IgD-negative memory B cell (primary cell): Measurements from ENCODE around the gene C10orf90. TPM values are rescaled to one million over a fixed set of nuclear protein-coding genes. Genes with fewer than 3 reads are reported as not detected.
A peak's percentile ranks its signal among the peaks of the same experiment; 100 is the strongest.

ENCODE experiments used
- H3K27ac Mint-ChIP-seq, 3 donors: one replicate each; pipeline ENCODE4 v1.8.0; 2020 to 2022; ENCODE audit warnings: mild to moderate bottlenecking in 3 of 3, mixed read lengths in 3 of 3, moderate library complexity in 1 of 3
- H3K27me3 Mint-ChIP-seq: one replicate; pipeline ENCODE4 v1.8.0; 2021; ENCODE audit warnings: mixed read lengths
- H3K36me3 Mint-ChIP-seq: one replicate; pipeline ENCODE4 v1.8.0; 2020; ENCODE audit warnings: mild to moderate bottlenecking, mixed read lengths
- H3K4me1 Mint-ChIP-seq, 3 donors: one replicate each; pipeline ENCODE4 v1.8.0; 2020 to 2022; ENCODE audit warnings: mixed read lengths in 3 of 3, mild to moderate bottlenecking in 1 of 3
- H3K4me3 Mint-ChIP-seq, 4 donors: one replicate each; pipeline ENCODE4 v1.8.0; 2020 to 2022; ENCODE audit warnings: mild to moderate bottlenecking in 4 of 4, mixed read lengths in 4 of 4, moderate library complexity in 3 of 4
- H3K9me3 Mint-ChIP-seq, 3 donors: one replicate each; pipeline ENCODE4 v1.8.0; 2020 to 2021; ENCODE audit warnings: mixed read lengths in 3 of 3, mild to moderate bottlenecking in 1 of 3
- polyA plus RNA-seq: library from polyadenylated mRNA; unstranded; fragments of 300-500 nt; fragmentation: Illumina TruSeq; gene quantifications from one replicate; pipeline ENCODE4 v1.2.3, GENCODE V29; 2021

Gene C10orf90
- polyA plus RNA-seq, 1 donor from 2014 or later, result not detected

- H3K27me3 Mint-ChIP-seq, result no peaks in the 10 kb centered on the region
- H3K36me3 Mint-ChIP-seq, result peaks cover 1% of the 10 kb centered on the region
- peaks cover 0 to 2% (median 0%) of the 10 kb centered on the region in 3 donors for H3K4me1 Mint-ChIP-seq
- H3K9me3 Mint-ChIP-seq, result peaks cover 8 to 22% (median 12%) of the 10 kb centered on the region in 3 donors
- H3K4me3 Mint-ChIP-seq, result no peak overlapping the region
- H3K27ac Mint-ChIP-seq, result no peak overlapping the region
Observed at GRCh38 chr10:126425489-126426065, 244.9 kb downstream of the C10orf90 start.

GRCh38 chr10:126425032-126425431, 245.5 kb downstream of the C10orf90 start:
- Mint-ChIP-seq H3K36me3 (peaks cover 1% of the 10 kb centered on the region), H3K27ac (no peak overlapping the region), H3K4me1 (peaks cover 0 to 2% (median 0%) of the 10 kb centered on the region in 3 donors), H3K4me3 (no peak overlapping the region), H3K27me3 (no peaks in the 10 kb centered on the region), H3K9me3 (peaks cover 8 to 22% (median 12%) of the 10 kb centered on the region in 3 donors)

- Mint-ChIP-seq H3K9me3 (peaks cover 8 to 22% (median 17%) of the 10 kb centered on the region in 3 donors), H3K4me3 (peak overlapping the region in 1 of 4 donors; percentile 31), H3K27me3 (peaks cover 4% of the 10 kb centered on the region), H3K4me1 (peaks cover 0 to 2% (median 0%) of the 10 kb centered on the region in 3 donors), H3K36me3 (peaks cover 1% of the 10 kb centered on the region), H3K27ac (peak overlapping the region in 1 of 3 donors; percentile 25)
Observed at GRCh38 chr10:126423732-126424491, 246.6 kb downstream of the C10orf90 start.

- Mint-ChIP-seq H3K4me3 (no peak overlapping the region), H3K27me3 (peaks cover 4% of the 10 kb centered on the region)
Observed at GRCh38 chr10:126422567-126422966, 247.9 kb downstream of the C10orf90 start.

GRCh38 chr10:126421756-126422256, 248.7 kb downstream of the C10orf90 start:
- H3K27me3 Mint-ChIP-seq, result peaks cover 4% of the 10 kb centered on the region
- H3K9me3 Mint-ChIP-seq, result peaks cover 5 to 23% (median 17%) of the 10 kb centered on the region in 3 donors
- no peak overlapping the region for H3K4me3 Mint-ChIP-seq
- peaks cover 0 to 2% (median 0%) of the 10 kb centered on the region in 3 donors for H3K4me1 Mint-ChIP-seq
- peak overlapping the region in 1 of 3 donors; percentile 71 for H3K27ac Mint-ChIP-seq
- no peaks in the 10 kb centered on the region for H3K36me3 Mint-ChIP-seq

More at GRCh38 chr10:126422567-126422966, 247.9 kb downstream of the C10orf90 start:
- Mint-ChIP-seq H3K36me3 (peaks cover 1% of the 10 kb centered on the region), H3K4me1 (peaks cover 0 to 2% (median 0%) of the 10 kb centered on the region in 3 donors), H3K27ac (no peak overlapping the region), H3K9me3 (peaks cover 8 to 22% (median 17%) of the 10 kb centered on the region in 3 donors)

GRCh38 chr10:126420567-126421300, 249.8 kb downstream of the C10orf90 start:
- H3K27ac Mint-ChIP-seq, result no peak overlapping the region
- H3K36me3 Mint-ChIP-seq, result no peaks in the 10 kb centered on the region
- no peaks in the 10 kb centered on the region for H3K4me1 Mint-ChIP-seq
- no peak overlapping the region for H3K4me3 Mint-ChIP-seq
- peaks cover 4% of the 10 kb centered on the region for H3K27me3 Mint-ChIP-seq
- peaks cover 6 to 26% (median 23%) of the 10 kb centered on the region in 3 donors for H3K9me3 Mint-ChIP-seq

- peaks cover 2 to 12% (median 7%) of the 10 kb centered on the region in 3 donors for H3K9me3 Mint-ChIP-seq
- H3K4me1 Mint-ChIP-seq, result no peaks in the 10 kb centered on the region
- H3K4me3 Mint-ChIP-seq, result no peak overlapping the region
- no peaks in the 10 kb centered on the region for H3K36me3 Mint-ChIP-seq
- H3K27me3 Mint-ChIP-seq, result peaks cover 4% of the 10 kb centered on the region
- no peak overlapping the region for H3K27ac Mint-ChIP-seq
Observed at GRCh38 chr10:126417220-126417825, 253.2 kb downstream of the C10orf90 start.

- Mint-ChIP-seq H3K27me3 (no peaks in the 10 kb centered on the region), H3K4me3 (no peak overlapping the region), H3K36me3 (no peaks in the 10 kb centered on the region), H3K4me1 (no peaks in the 10 kb centered on the region), H3K27ac (no peak overlapping the region), H3K9me3 (no peaks in the 10 kb centered on the region)
Observed at GRCh38 chr10:126409821-126410220, 260.7 kb downstream of the C10orf90 start.

- no peaks in the 10 kb centered on the region for H3K4me1 Mint-ChIP-seq
- H3K9me3 Mint-ChIP-seq, result no peaks in the 10 kb centered on the region
- no peak overlapping the region for H3K4me3 Mint-ChIP-seq
- H3K27me3 Mint-ChIP-seq, result no peaks in the 10 kb centered on the region
- H3K27ac Mint-ChIP-seq, result no peak overlapping the region
- H3K36me3 Mint-ChIP-seq, result no peaks in the 10 kb centered on the region
Observed at GRCh38 chr10:126408953-126409641, 261.4 kb downstream of the C10orf90 start.

- no peaks in the 10 kb centered on the region for H3K27me3 Mint-ChIP-seq
Observed at GRCh38 chr10:126407831-126408230, 262.7 kb downstream of the C10orf90 start.

GRCh38 chr10:126405239-126405775, 265.2 kb downstream of the C10orf90 start:
- Mint-ChIP-seq H3K9me3 (peaks cover 0 to 2% (median 0%) of the 10 kb centered on the region in 3 donors), H3K27me3 (no peaks in the 10 kb centered on the region), H3K4me3 (no peak overlapping the region), H3K36me3 (no peaks in the 10 kb centered on the region), H3K4me1 (no peaks in the 10 kb centered on the region), H3K27ac (no peak overlapping the region)

More at GRCh38 chr10:126407831-126408230, 262.7 kb downstream of the C10orf90 start:
- Mint-ChIP-seq H3K4me1 (no peaks in the 10 kb centered on the region), H3K4me3 (no peak overlapping the region), H3K36me3 (no peaks in the 10 kb centered on the region), H3K9me3 (no peaks in the 10 kb centered on the region), H3K27ac (no peak overlapping the region)

- H3K36me3 Mint-ChIP-seq, result no peaks in the 10 kb centered on the region
- H3K27ac Mint-ChIP-seq, result no peak overlapping the region
- no peaks in the 10 kb centered on the region for H3K27me3 Mint-ChIP-seq
- H3K4me3 Mint-ChIP-seq, result no peak overlapping the region
- peaks cover 0 to 2% (median 0%) of the 10 kb centered on the region in 3 donors for H3K9me3 Mint-ChIP-seq
- no peaks in the 10 kb centered on the region for H3K4me1 Mint-ChIP-seq
Observed at GRCh38 chr10:126402721-126403695, 267.5 kb downstream of the C10orf90 start.

- H3K4me1 Mint-ChIP-seq, result no peaks in the 10 kb centered on the region
- no peak overlapping the region for H3K27ac Mint-ChIP-seq
- H3K27me3 Mint-ChIP-seq, result no peaks in the 10 kb centered on the region
- no peak overlapping the region for H3K4me3 Mint-ChIP-seq
- peaks cover 0 to 5% (median 2%) of the 10 kb centered on the region in 3 donors for H3K9me3 Mint-ChIP-seq
- no peaks in the 10 kb centered on the region for H3K36me3 Mint-ChIP-seq
Observed at GRCh38 chr10:126400641-126401040, 269.9 kb downstream of the C10orf90 start.
